Epidermal melanocyte (primary cell): ENCODE results near the gene PTAR1.

Source experiments
- DNase-seq: peaks from one replicate; pipeline ENCODE4 v3.0.0; 2011; ENCODE audit warnings: low spot score; ENCODE audit not compliant: insufficient read length

Gene PTAR1

DNA sequence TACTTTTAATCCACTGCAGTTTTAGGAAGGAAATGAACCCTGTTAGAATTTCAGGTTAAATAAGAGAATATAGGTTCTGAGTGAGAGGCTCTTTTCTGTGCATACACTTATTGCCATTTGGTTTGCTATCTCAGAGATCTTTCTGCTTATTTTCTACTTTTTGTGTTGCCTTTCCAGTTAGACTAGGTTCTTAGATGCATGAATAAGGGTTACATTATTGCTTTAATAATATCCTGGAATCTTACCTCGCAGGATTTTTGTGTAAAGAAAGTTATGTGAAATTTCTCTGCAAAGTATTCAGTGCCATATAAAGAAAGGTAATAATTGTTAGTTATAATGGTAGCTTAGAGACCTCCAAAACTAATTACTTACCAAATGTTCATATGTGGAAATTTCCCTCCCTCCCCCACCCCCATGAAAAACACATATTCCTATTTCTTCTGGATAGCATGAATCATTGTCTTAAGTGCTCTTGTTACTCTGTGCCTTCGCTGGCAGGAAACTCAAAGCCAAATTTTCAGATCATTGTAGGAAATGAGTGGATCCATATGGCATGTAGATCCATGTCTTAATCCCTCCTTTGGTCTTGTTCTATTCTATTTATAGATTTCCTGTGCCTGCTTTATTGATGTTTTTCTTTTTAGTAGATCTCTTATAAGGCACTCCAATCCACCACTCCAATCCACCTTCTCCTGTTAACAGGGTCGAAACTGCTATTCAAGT is 84.9 kb downstream of the PTAR1 start:
- no peak for DNase-seq

GRCh38 chr9:69674112-69674685 is 85.6 kb downstream of the PTAR1 start:
- DNase-seq: no peak

DNA sequence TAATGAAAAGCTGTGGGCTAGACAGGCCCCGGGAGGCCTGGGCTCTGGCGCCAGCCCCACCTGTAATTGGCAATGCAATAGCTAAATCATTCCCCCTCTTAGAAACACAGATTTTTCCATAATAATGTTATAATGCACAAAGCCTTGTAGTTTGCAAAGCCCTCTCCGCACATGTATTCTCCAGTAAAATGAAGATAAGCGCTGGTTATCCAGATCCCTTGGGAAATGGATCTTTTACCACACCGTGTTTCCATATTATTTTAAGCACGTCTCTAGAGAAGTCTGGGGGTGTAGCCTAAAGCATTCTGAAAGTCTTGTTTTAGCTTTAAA is 86.5 kb downstream of the PTAR1 start:
- no peak for DNase-seq

DNA sequence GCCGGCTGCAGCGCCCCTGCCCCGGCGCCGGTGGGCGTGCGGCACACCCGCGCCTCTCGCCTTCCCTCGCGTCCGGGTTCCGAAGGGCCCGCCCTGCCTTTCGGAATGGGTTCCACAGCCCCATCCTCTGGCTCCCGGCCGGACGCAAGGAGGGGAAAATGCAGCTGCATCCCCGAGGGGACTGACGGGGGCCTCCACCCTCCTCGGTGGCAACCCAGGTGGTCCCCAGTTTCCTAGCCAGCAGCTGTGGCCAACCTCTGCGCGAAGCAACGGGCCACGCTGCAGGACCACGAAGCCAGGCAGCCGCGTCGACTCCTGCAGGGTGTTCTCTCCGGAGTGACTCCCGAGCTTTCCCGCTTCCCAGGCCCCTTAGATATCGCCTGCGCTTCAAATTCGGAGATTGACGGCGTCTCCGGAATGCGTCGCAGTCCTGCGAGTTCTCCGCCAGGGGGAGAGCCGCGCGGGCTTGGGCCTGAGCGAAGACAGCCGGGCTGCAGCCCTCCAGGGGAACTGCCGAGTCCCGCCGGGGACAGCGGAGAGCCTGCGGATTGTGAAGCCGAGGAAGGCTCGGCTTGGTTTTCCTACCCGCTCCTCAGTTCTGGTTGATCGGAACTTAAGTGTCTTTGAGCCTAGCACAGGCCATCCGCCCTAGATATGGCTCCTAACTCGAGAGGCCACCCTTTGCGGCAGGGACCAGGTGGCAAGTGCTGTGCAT is 87.1 kb downstream of the PTAR1 start:
- peak; percentile 68 for DNase-seq

- DNase-seq: no peak
Measured at GRCh38 chr9:69671879-69672595, 87.8 kb downstream of the PTAR1 start, which contains the start of gene APBA1. APBA1 (minus strand) TSS chr9:69672371.

- DNase-seq: no peak
Measured at GRCh38 chr9:69671311-69671878, 88.4 kb downstream of the PTAR1 start.

GRCh38 chr9:69667306-69667705 is 92.5 kb downstream of the PTAR1 start:
- DNase-seq: no peak

GRCh38 chr9:69660304-69660703 is 99.5 kb downstream of the PTAR1 start:
- DNase-seq: no peak
